Testis (tissue), 3 donors: ENCODE data around the gene SLC25A39. TPM values are rescaled to one million over a fixed set of nuclear protein-coding genes. Genes with fewer than 3 reads are reported as not detected.
A peak's percentile ranks its signal among the peaks of the same experiment; 100 is the strongest.

Experiments used
- DNase-seq: peaks from one replicate; pipeline ENCODE4 v3.0.0-alpha.2; 2019
- H3K27ac ChIP-seq, 2 donors: fragments of 200-600 bp; sonication (generic); one replicate each; pipeline ENCODE4 v1.5.1; 2019
- H3K27me3 ChIP-seq: fragments of 200-600 bp; sonication (generic); one replicate; pipeline ENCODE4 v1.5.1; 2019
- H3K36me3 ChIP-seq: fragments of 200-600 bp; sonication (generic); one replicate; pipeline ENCODE4 v1.5.1; 2017; ENCODE audit warnings: low read depth; ENCODE audit errors: missing control alignments
- H3K4me1 ChIP-seq: fragments of 200-600 bp; sonication (generic); one replicate; pipeline ENCODE4 v1.5.1; 2019
- H3K4me3 ChIP-seq, 2 donors: fragments of 200-600 bp; sonication (generic); one replicate each; pipeline ENCODE4 v1.5.1; 2017 to 2019
- H3K9me3 ChIP-seq: fragments of 200-600 bp; sonication (generic); one replicate; pipeline ENCODE4 v1.5.1; 2017
- CTCF ChIP-seq, 3 experiments: fragments of 450-650 bp in 2 of 3; fragments of 200-600 bp in 1 of 3; sonication (generic) in 1 of 3; IDR thresholded peaks; one replicate each; pipeline ENCODE4 v1.5.1; 2016 to 2019; ENCODE audit warnings: antibody characterized with exemption in 3 of 3, mild to moderate bottlenecking in 2 of 3, moderate library complexity in 1 of 3
- POLR2A ChIP-seq: fragments of 450-650 bp; IDR thresholded peaks from one replicate; pipeline ENCODE4 v1.6.1; 2017; ENCODE audit warnings: antibody characterized with exemption, mild to moderate bottlenecking, moderate library complexity
- WGBS, 2 donors: methylation state at CpG; one replicate each; pipeline ENCODE4 v1.1.5; 2018; 5-methylcytosine and 5-hydroxymethylcytosine counted together
- intact Hi-C: fragments of 100-400 bp; cut with DNase I; formaldehyde crosslinking; loops from one replicate; pipeline ENCODE4 v1.15.1; 2023; ENCODE audit warnings: low total_unique reads
- polyA plus RNA-seq: library from polyadenylated mRNA; stranded (reverse); fragments of 350-450 nt; fragmentation: Illumina TruSeq; extraction: RNeasy Lipid Tissue Mini Kit (QIAGEN cat#74804); gene quantifications from one replicate; pipeline ENCODE4 v1.2.3, GENCODE V29; 2014; ENCODE audit warnings: low read depth, low replicate concordance; ENCODE audit not compliant: insufficient read depth
- total RNA-seq, 2 donors: library from RNA; depleted of rRNA; stranded (reverse); fragments of >200 nt; gene quantifications; one replicate each; pipeline ENCODE4 v1.2.3, GENCODE V29; 2016

The SLC25A39 gene
- total and polyA plus RNA-seq, 3 donors from 2014 or later = 131 to 176 (median 141) TPM

- 47 to 63% methylated on average over 32 to 70 of the region's 77 CpGs for whole genome bisulfite sequencing, 2 donors
- peak overlapping the region; percentile 21 to 29 for H3K4me3 ChIP-seq
Observed at GRCh38 chr17:44354582-44355561, 30.2 kb upstream of the SLC25A39 start.

GRCh38 chr17:44353672-44354331 lies 29.2 kb upstream of the SLC25A39 start:
- Histone ChIP-seq H3K4me3 (peak overlapping the region; percentile 34 to 47), H3K27ac (peak overlapping the region in 1 of 2 donors; percentile 56), H3K9me3 (no peaks in the 10 kb centered on the region), H3K27me3 (no peaks in the 10 kb centered on the region), H3K4me1 (no peaks in the 10 kb centered on the region), H3K36me3 (no peaks in the 10 kb centered on the region)
- DNase-seq = peak; percentile 61
- 32 to 40% methylated on average over 12 to 90 of the region's 98 CpGs for WGBS, 2 donors
- TF ChIP-seq CTCF (IDR thresholded peaks at IDR 0.05) = no peak
- TF ChIP-seq POLR2A = no peak
- intact Hi-C loops = no loop called here

More at GRCh38 chr17:44354582-44355561, 30.2 kb upstream of the SLC25A39 start:
- intact Hi-C loops = no loop called here
- DNase-seq = peak; percentile 74
- TF ChIP-seq CTCF (IDR thresholded peaks at IDR 0.05) (peak; percentile 19 to 35 (median 29)), POLR2A (no peak)
- Histone ChIP-seq H3K27ac (no peak overlapping the region), H3K9me3 (no peaks in the 10 kb centered on the region), H3K36me3 (no peaks in the 10 kb centered on the region), H3K27me3 (no peaks in the 10 kb centered on the region), H3K4me1 (no peaks in the 10 kb centered on the region)

GRCh38 chr17:44352828-44353671 lies 28.4 kb upstream of the SLC25A39 start:
- H3K36me3 ChIP-seq = no peaks in the 10 kb centered on the region
- H3K27ac ChIP-seq = peak overlapping the region in 1 of 2 donors; percentile 56
- 42% methylated on average over 13 to 22 of the region's 22 CpGs for WGBS, 2 donors

More at GRCh38 chr17:44352828-44353671, 28.4 kb upstream of the SLC25A39 start:
- no peak for TF ChIP-seq POLR2A
- TF ChIP-seq CTCF (IDR thresholded peaks at IDR 0.05) = no peak
- Histone ChIP-seq H3K4me1 (no peaks in the 10 kb centered on the region), H3K9me3 (no peaks in the 10 kb centered on the region), H3K4me3 (peak overlapping the region; percentile 34 to 47), H3K27me3 (no peaks in the 10 kb centered on the region)
- no peak for DNase-seq
- intact Hi-C loops = no loop called here
